K562 (cell line): Measurements from ENCODE around the gene BCL2L13. TPM values are rescaled to one million over a fixed set of nuclear protein-coding genes. Genes with fewer than 3 reads are reported as not detected.

ENCODE experiments used
- CSDE1 ChIP-seq, 2 experiments: fragments of 450-650 bp; IDR thresholded peaks; 2 replicates each; pipeline ENCODE4 v1.6.1; 2016; ENCODE audit warnings: mild to moderate bottlenecking in 1 of 2
- ID3 ChIP-seq, 2 experiments: fragments of 250-450 bp in 1 of 2; fragments of 450-650 bp in 1 of 2; sonication (Bioruptor Pico) in 1 of 2; IDR thresholded peaks; 2 replicates each; pipeline versions ENCODE4 v1.6.1 to v1.8.0; 2016 to 2021; ENCODE audit warnings: mild to moderate bottlenecking in 2 of 2, moderate library complexity in 2 of 2, missing compliant biosample characterization in 1 of 2, missing genetic modification characterization in 1 of 2
- ILF3 ChIP-seq: fragments of 450-650 bp; IDR thresholded peaks from 2 replicates; pipeline ENCODE4 v1.6.1; 2018; ENCODE audit warnings: antibody characterized with exemption, mild to moderate bottlenecking, moderate library complexity, borderline replicate concordance
- IRF1 ChIP-seq: sonication (generic); formaldehyde crosslinking; IDR thresholded peaks from 2 replicates; pipeline ENCODE4 v1.8.0; 2022; ENCODE audit warnings: missing genetic modification reagents, mild to moderate bottlenecking, borderline replicate concordance
- KDM5B ChIP-seq: fragments of 200-600 bp; sonication (generic); IDR thresholded peaks from 2 replicates; pipeline ENCODE4 v1.6.1; 2012; ENCODE audit warnings: low read depth, mild to moderate bottlenecking, moderate library complexity, low read length, control low read depth, inconsistent platforms; ENCODE audit not compliant: insufficient replicate concordance
- MGA ChIP-seq: fragments of 450-650 bp; IDR thresholded peaks from 2 replicates; pipeline ENCODE4 v1.6.1; 2016; ENCODE audit warnings: mild to moderate bottlenecking, moderate library complexity
- NONO ChIP-seq, 2 experiments: fragments of 200-400 bp in 1 of 2; fragments of 450-650 bp in 1 of 2; formaldehyde crosslinking in 1 of 2; IDR thresholded peaks; 2 replicates each; pipeline ENCODE4 v1.6.1; 2017; ENCODE audit warnings: low read depth in 2 of 2, mild to moderate bottlenecking in 2 of 2, moderate library complexity in 2 of 2, low read length in 1 of 2
- RAD51 ChIP-seq: fragments of 450-650 bp; IDR thresholded peaks from 2 replicates; pipeline ENCODE4 v1.7.1; 2016; ENCODE audit warnings: low read depth, mild to moderate bottlenecking, borderline replicate concordance
- SMAD2 ChIP-seq: fragments of 150-350 bp; IDR thresholded peaks from 2 replicates; pipeline ENCODE4 v1.6.1; 2014; ENCODE audit warnings: low read depth, mild to moderate bottlenecking, low read length
- THRB ChIP-seq: fragments of 450-650 bp; formaldehyde crosslinking; conservative IDR thresholded peaks from 2 replicates; pipeline ENCODE4 v1.4.0; 2022; ENCODE audit warnings: mild to moderate bottlenecking, missing genetic modification characterization
- polyA plus RNA-seq, 8 experiments: library from polyadenylated mRNA; depleted of rRNA in 4 of 8; stranded (reverse) in 5 of 8; unstranded in 3 of 8; fragments of >200 nt; fragmentation: Nextera tagmentation in 2 of 8; fragmentation: Illumina TruSeq in 1 of 8; extraction: Ambion mirVana in 2 of 8; extraction: Trizol in 1 of 8; gene quantifications; 2 replicates each; pipeline versions ENCODE4 v1.2.1 to v1.2.3, GENCODE V29; 2011 to 2014; ENCODE audit warnings: inconsistent platforms in 1 of 8, missing spikeins in 1 of 8
- total RNA-seq, 7 experiments: library from RNA; depleted of rRNA in 6 of 7; stranded (reverse); fragments of >200 nt in 6 of 7; fragmentation: Illumina TruSeq in 2 of 7; extraction: Trizol in 2 of 7; gene quantifications; 2 replicates each; pipeline versions ENCODE4 v1.2.1 to v1.2.3, GENCODE V29; 2011 to 2021; ENCODE audit warnings: low replicate concordance in 1 of 7

The BCL2L13 gene
- total and polyA plus RNA-seq, 9 of the 15 experiments (the other 6 are each of a cell fraction or from before 2014, with no cell fraction given): 41.5 to 63.4 (median 56.5) TPM

GRCh38 chr22:17637490-17638181 lies 921 bp upstream of the BCL2L13 start (continued):
- no peak for TF ChIP-seq SMAD2
- TF ChIP-seq THRB (CRISPR knock-in tag): peak; percentile 29; the same call in 1 of the 2 replicates
- no peak for TF ChIP-seq ID3 (CRISPR knock-in tag; IDR thresholded peaks at IDR 0.05)
- TF ChIP-seq ID3 (tag; IDR thresholded peaks at IDR 0.05): no peak
- no peak for TF ChIP-seq RAD51
- TF ChIP-seq ILF3: peak; percentile 80; the same call in 1 of the 2 replicates
- TF ChIP-seq NONO (IDR thresholded peaks at IDR 0.05; ENCODE audit: low read depth in 2 of 2, low read length in 1 of 2): peak in 1 of 2 experiments; percentile 14; a peak in 1 of 4 replicates
- TF ChIP-seq MGA: 0 out of 2 replicates have a peak, but pooled peaks have one; percentile 8
- no peak for TF ChIP-seq KDM5B
- no peak for TF ChIP-seq CSDE1 (IDR thresholded peaks at IDR 0.05)
- TF ChIP-seq IRF1: no peak
